HepG2 (cell line): ENCODE measurements around the gene KRT76. TPM values are rescaled to one million over a fixed set of nuclear protein-coding genes. Genes with fewer than 3 reads are reported as not detected.

Source experiments
- ARID4A ChIP-seq: sonication (generic); formaldehyde crosslinking; IDR thresholded peaks from 2 replicates; pipeline ENCODE4 v1.5.0; 2020; ENCODE audit warnings: mild to moderate bottlenecking, missing genetic modification reagents, borderline replicate concordance
- CSRNP2 ChIP-seq: sonication (generic); formaldehyde crosslinking; conservative IDR thresholded peaks from 2 replicates; pipeline ENCODE4 v1.8.0; 2022; ENCODE audit warnings: low read depth, missing genetic modification reagents
- E2F1 ChIP-seq: sonication (generic); formaldehyde crosslinking; IDR thresholded peaks from 2 replicates; pipeline ENCODE4 v1.5.0; 2020; ENCODE audit warnings: missing genetic modification reagents
- ETS1 ChIP-seq: sonication (generic); formaldehyde crosslinking; IDR thresholded peaks from 2 replicates; pipeline ENCODE4 v1.4.0; 2020; ENCODE audit warnings: missing genetic modification reagents
- FOXO1 ChIP-seq: sonication (generic); formaldehyde crosslinking; IDR thresholded peaks from 2 replicates; pipeline ENCODE4 v1.4.0; 2020; ENCODE audit warnings: missing genetic modification reagents
- HNF4A ChIP-seq: sonication (generic); formaldehyde crosslinking; IDR thresholded peaks from 2 replicates; pipeline ENCODE4 v1.4.0; 2020; ENCODE audit warnings: missing genetic modification reagents
- RAD51 ChIP-seq: fragments of 450-650 bp; IDR thresholded peaks from 2 replicates; pipeline ENCODE4 v1.6.1; 2016; ENCODE audit warnings: borderline replicate concordance
- ZNF138 ChIP-seq: sonication (generic); formaldehyde crosslinking; IDR thresholded peaks from 2 replicates; pipeline ENCODE4 v1.5.0; 2020; ENCODE audit warnings: mild to moderate bottlenecking, low read depth, missing genetic modification reagents
- ZNF260 ChIP-seq: sonication (generic); formaldehyde crosslinking; IDR thresholded peaks from 2 replicates; pipeline ENCODE4 v1.4.0; 2020; ENCODE audit warnings: missing genetic modification reagents, low read depth, mild to moderate bottlenecking, borderline replicate concordance
- ZNF704 ChIP-seq: sonication (generic); formaldehyde crosslinking; IDR thresholded peaks from 2 replicates; pipeline ENCODE4 v1.8.1; 2023; ENCODE audit warnings: mild to moderate bottlenecking, inconsistent platforms, moderate library complexity, missing genetic modification reagents, borderline replicate concordance
- polyA plus RNA-seq, 8 experiments: library from polyadenylated mRNA; depleted of rRNA in 3 of 8; stranded (reverse) in 7 of 8; unstranded in 1 of 8; fragments of >200 nt; fragmentation: Illumina TruSeq in 4 of 8; extraction: Trizol in 4 of 8; gene quantifications; 2 replicates each; pipeline versions ENCODE4 v1.2.1 to v1.2.3, GENCODE V29; 2011 to 2016; ENCODE audit warnings: low read depth in 4 of 8, missing spikeins in 1 of 8, mixed read lengths in 1 of 8; ENCODE audit not compliant: insufficient read depth in 1 of 8
- total RNA-seq, 5 experiments: library from RNA; depleted of rRNA; stranded (reverse); fragments of >200 nt; fragmentation: Illumina TruSeq; extraction: Trizol; gene quantifications; 2 replicates each; pipeline ENCODE4 v1.2.3, GENCODE V29; 2016; ENCODE audit warnings: low read depth in 1 of 5

Gene KRT76
- total and polyA plus RNA-seq, 2 of the 13 experiments (the other 11 are each of a cell fraction or from before 2014, with no cell fraction given), result not detected

- TF ChIP-seq ARID4A (CRISPR knock-in tag) (no peak), ZNF704 (CRISPR knock-in tag) (no peak), ETS1 (CRISPR knock-in tag) (no peak), RAD51 (no peak), ZNF138 (no peak), FOXO1 (CRISPR knock-in tag) (no peak), E2F1 (CRISPR knock-in tag) (no peak), ZNF260 (CRISPR knock-in tag) (no peak), HNF4A (CRISPR knock-in tag) (no peak), CSRNP2 (no peak)
- TF ChIP-seq, all 625 proteins: peak for 0
Measured at GRCh38 chr12:52742822-52743457, 34.2 kb downstream of the KRT76 start (continued).
